GOT3 (cell line): ENCODE results near the gene TEX22.

Experiments used
- DNase-seq: peaks from one replicate; lab custom pipeline; 2025; ENCODE audit warnings: mixed read lengths; lab: John Stamatoyannopoulos, UW

Gene TEX22

DNA sequence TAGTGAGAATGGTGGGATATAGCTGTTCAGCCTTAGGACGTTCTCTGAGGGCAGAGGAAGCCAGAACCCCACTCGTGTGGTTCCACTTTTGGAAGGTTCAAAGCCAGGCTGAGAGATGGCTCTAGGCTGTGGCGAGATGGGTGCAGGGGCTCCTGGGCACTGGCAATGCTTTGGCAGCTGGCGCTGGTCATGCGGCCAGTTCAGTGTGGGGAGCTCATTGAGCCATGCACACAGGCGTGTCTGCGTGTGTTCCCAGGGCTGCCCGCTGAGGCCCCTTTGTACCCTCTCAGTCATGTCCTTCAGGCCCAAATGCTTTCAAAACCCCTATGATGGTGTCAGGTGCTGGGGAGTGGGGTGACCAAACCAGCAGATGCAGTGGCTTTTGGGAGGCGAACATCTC, 1.7 kb downstream of the TEX22 start:
- no peak for DNase-seq

DNA sequence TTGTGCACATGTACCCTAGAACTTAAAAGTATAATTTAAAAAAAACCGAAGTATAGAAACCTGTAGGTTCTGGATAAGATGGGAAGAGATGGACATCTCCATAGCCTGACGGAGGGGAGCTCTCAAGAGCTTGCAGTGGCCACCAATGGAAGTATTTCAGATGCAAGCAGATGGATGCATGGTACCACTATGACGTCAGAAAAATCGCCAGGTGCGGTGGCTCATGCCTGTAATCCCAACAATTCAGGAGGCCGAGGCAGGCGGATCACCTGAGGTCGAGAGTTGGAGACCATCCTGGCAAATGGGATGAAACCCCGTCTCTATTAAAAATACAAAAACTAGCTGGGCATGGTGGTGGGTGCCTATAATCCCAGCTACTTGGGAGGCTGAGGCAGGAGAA, 3.4 kb downstream of the TEX22 start:
- no peak for DNase-seq

DNA sequence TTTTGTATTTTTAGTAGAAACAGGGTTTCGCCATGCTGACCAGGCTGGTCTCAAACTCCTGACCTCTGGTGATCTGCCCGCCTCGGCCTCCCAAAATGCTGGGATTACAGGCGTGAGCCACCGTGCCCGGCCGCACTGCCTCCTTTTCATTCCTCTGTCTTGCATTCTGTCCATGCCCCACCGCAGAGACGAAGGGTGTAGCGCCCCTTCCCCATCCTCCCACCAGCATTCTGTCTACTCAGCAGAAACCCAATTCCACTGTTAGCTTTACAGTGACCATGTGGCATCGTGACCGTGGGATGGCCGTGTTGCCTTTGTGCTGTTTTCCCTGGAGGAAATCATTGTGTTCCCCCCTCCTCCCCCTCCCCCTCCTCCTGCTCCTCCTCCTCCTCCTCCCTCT, 10.3 kb downstream of the TEX22 start:
- no peak for DNase-seq

- DNase-seq, result no peak
These were observed 11.0 kb downstream of the TEX22 start for GRCh38 chr14:105409364-105409763.

DNA sequence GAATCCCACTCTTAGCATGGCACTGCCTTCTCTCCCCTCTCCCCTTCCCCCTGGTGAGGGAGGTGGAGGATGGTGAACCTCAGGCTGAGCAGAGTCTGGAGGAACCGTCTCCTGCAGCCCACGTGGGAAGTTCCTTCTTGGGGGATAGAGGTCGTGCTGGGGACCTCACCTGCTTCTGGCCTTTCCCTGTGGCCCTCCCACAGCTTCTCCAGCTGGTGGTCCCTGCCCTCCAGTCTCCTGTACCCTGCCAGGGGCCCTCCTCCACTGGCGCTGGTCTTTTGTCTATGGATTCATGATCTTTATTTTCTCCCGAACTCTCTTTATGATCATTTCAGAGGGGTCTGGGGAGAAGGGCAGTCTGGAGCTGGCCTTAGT, 12.3 kb downstream of the TEX22 start:
- DNase-seq, result no peak

GRCh38 chr14:105411017-105411941, 12.9 kb downstream of the TEX22 start:
- DNase-seq, result no peak

DNA sequence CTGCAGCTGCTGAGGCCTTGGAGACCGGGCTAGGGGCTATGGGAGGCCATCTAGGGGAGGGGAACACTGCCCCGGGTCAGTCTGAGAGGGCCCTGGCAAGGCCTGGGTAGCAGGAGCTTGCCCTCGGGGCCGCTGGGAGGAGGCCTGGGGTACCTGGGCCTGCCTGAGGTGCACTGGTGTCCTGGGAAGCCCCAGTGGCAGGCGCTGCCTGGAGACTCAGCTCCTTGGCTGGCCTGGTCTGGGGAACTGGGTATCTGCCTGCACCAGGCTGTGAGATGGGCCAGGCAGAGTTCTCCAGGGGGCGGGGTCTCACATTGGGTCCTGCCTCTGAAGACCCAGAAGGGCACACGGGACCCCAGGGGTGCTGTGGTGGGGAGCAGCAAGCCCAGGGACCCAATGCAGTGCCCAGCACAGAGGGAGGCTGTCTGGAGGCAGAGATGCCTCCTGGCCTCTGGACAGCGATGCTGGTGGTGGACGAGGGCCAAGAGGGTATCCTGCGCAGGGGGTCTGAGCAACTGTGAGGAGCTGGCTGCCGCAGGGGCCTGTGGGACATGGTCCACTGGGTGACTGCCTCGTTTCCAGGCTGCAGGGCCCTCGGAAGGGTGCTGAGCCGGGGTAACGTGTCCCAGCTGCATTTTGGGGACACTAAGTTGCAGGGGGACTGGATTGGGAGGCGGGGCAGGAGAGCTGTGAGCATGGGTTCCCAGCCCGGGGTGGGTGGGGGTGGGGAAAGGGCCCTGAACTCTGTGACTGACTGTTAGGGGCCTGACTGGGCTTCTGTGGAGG, 13.8 kb downstream of the TEX22 start:
- DNase-seq, result no peak

DNA sequence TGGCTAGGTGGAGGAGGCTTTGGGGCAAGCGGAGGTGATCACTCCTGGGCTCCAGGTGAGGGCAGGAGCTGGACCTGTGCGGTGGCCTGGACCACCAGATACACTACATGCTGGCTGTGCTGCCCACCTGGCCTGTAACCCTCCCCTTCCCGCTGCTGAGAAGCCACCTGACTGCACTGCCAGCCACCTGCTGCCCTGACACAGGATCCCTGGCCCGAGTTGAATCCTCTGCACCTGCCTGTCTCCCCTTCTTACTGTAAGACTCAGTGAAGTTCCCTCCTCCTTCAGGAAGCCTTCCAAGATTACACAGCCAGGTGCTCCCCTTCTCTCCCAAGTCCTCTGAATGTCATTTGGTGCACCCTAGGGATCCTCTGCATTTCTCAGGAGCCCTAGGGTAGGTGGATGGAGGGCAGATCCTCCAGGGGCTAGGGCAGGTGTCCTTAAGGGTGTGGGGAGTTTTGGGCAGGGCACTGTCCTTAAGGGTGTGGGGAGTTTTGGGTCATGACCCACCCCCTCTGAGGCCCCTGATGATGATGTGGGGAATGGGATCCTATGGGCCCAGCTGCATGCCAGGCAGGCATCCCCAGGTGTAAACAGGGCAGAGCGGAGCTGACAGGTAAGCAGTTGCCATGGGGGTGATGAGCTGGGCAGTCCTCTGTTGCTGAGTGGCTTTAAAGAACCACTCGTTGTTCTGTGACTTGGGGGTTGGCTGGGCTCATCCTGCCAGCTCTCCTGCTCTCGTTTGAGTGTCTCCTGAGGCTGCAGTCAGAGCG, 14.6 kb downstream of the TEX22 start:
- no peak for DNase-seq

DNA sequence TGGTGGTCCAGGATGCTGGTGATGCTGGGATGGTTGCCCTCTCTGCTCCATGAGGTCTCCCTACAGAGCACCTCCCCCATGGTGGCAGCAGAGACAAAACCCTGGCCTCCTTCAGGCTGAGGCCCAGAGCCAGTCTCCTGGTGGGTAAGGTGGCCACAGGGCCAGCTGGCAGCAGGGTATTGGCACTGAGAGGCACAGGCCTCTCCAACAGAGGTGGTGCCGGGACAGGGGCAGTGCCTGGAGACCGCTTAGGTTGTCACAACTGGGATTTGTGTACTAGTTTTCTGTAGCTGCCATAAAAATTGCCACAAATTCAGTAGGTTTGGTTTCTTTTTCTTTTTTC, 15.2 kb downstream of the TEX22 start:
- DNase-seq, result no peak

DNA sequence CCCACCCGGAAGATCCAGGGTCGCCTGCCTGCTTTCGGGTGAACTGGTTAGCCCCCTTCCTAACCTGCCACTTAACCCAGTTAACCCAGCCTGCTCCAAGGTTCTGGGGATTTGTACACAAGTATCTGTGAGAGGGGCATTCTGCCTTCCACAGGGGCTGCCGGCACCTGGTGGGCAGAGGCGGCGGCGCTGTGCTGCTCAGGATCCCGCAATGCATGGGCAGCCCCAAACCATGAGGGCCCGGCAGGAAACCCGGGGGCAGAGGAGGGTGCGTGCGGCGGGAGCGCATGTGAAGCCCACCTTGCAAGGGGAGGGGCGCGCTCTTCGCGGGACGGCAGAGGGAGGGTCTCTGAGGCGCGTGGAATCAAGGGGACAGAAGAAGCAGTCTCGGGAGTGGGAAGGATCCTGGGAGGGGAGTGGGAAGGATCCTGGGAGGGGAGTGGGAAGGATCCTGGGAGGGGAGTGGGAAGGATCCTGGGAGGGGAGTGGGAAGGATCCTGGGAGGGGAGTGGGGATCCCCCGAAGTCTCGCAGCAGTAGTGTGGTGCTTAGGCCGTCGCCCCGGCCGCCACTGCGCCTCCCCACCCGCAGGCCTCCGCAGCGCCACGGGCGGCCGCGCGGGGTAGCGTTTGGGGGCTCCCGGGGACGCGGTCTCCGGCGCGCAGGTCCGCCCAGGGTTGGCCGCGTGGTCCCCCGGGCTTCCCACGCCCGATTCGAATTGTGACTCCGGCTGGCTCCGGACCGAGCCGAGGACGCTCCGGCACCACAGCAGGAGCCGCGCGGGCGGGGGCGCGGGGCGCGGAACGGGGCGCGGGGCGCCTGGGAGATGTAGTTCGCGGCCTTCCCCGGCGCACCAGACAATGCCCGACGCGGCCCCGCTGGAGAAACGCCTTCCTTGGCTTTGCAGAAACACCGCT, 16.4 kb downstream of the TEX22 start:
- DNase-seq, result no peak

- DNase-seq, result no peak
These were observed 17.4 kb downstream of the TEX22 start for GRCh38 chr14:105415481-105416428.

GRCh38 chr14:105416671-105417070, 18.3 kb downstream of the TEX22 start:
- DNase-seq, result no peak

DNA sequence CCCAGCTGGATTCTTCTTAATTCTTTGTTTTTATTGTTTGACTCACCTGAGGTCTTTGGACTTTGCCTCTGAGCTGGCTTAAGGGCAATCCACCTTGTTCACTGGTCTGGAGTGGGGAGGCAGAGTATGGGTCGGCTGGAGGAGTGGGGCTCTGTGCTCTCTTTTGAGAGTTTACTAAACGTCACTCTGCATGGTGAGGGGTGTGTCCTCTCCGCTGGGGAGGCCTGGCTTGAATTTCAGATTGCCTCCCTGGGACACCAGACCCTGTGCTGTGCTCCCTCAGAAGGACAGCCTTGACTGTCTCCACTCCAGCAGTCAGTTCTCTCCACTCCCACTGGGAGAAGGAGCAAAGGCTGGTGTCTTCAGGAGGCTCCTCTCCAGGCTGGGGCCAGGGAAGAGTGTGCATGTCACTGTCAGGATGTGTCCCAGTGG, 19.4 kb downstream of the TEX22 start:
- DNase-seq, result no peak

DNA sequence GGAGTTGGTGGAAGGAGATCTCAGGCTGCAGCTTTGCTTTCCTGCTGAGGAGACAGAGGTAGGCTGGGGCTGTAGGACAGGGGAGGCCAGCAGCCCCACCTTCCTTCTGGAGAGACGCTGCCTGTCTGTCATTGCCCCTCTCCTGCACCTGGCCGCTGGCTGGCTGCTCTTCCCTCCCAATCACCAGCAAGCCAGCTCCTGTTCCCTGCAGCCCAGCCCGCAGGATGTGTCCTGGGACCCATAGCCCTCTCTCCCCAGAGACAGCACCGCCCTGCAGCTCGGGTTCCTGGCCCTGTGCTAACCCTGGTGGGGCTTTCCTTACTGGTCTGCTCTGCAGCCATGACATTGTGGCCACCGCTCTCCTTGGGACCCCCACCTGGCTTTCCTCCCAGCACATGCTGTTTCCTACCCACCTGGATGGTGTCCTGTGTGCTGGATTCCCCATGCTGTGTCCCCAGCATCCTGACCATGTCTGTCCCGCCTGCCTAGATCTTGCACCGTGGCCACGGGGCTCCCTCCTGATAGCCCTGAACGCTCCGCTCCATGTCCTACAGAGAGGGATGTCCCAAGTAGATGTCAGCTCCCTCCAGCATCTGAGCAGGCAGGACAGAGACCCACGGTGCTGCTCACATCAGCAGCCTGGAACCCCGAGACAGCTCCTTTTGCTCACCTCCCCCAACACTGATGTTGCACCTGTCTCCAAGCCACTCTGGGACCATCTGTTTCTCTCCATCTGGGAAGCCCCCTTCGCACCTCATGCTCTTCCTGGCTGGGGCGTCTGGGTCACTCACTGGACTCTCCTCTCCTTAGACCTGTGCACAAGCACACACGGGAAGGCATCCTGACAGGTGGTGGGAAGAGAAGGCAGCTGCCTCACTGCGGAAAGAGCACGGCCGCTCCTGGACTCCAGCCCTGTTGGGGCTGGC, 20.2 kb downstream of the TEX22 start:
- DNase-seq, result no peak

DNA sequence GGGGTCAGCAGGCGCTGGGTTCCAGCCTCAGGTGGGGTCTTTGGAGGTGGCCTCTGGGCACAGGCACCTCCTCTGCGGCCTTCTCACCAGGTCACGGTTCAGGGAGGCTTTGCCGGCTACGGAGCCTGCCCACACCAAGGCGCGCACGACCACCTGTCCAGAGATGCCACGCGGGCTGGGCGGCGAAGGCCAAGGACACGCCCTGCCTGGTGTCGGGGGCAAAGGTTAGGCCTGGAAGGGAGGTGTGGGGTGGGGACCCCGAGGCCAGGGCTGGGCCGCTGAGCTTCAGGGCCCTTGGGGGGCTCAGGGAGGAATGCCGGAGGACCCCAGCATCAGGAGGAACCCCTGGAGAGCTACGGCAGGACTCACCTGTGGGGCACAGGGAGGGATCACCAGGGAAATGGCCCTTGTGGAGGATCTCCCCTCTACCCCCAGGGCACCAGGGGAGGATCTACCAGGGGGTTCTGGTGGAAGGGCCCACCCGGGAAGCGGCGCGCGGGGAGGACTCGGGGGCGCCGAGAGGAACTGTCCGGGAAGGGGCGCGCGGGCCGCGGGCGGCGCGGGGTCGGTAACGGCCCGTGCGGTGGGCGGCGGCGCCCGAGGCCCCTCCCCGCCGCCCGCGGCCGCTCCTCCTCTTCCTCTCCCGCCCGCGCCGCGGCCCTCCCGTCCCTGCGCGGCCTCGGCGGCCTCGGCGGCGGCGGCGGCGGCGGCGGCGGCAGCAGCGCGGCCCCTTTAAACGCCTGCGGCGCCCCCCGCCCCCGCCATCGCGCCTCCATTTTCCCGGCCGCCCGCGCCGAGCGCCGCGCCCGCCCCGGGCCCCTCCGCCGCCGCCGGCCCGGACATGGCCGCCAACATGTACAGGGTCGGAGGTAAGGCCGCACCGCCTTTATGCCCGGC, 21.1 kb downstream of the TEX22 start, which contains the start of gene MTA1:
MTA1 (plus strand) TSS at position 633 of the 897 bp plus-strand sequence; CDS start at position 842, 209 bp downstream.
- DNase-seq, result no peak

DNA sequence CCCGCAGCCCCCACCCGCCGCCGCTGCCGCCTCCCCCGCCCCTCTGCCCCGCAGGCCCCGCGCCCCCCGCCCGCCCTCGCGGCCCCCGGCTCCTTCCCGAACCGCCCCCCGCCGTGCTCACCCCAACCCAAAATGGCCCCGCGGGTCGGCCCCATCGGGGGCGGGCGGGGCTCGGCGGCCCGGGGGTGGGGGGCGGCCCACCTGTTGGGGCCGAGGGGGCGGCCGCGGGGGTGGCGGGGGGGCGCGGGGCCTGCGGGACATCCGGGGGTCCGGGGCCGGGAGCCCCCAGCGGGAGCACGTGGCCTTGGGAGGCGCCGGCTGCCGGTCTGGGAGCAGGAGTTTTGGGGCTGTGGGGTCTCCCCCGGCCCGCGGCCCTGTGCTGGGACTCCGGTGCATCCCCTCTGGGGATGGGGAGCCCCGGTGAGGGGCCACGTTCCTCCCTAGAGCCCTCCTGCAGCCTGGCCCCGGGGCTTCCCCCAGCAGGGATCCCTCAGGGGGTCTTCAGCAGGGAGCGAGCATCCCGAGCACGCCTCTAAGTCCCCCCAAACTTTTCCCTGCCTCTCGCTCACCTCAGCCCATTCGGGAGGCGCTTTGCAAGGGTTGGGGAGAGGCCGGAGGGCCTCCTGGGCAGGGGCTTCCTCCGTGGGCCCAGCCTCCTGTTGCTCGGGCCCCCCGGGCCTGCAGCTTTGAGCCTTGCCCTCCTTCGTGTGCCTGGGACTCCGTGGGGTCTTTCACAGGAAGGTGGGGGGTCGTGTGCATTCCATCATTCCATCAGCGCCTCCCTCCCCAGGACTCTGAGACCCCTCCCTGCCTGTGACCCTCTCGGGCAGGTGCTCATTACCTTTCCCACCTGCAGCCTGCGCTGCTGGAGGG, 22.0 kb downstream of the TEX22 start:
- DNase-seq, result no peak
